Mammary epithelial cell (primary cell): ENCODE results near the gene LHX4.

Source experiments
- EZH2 ChIP-seq: IDR thresholded peaks from 2 replicates; pipeline ENCODE4 v1.6.1; 2012; ENCODE audit warnings: low read length, inconsistent platforms, borderline replicate concordance
- TF ChIP-seq, protein P1 (sequence below), 2 donors: IDR thresholded peaks in 1 of 2; conservative IDR thresholded peaks in 1 of 2; 2 replicates each; pipeline ENCODE4 v1.5.1; 2011 to 2012; ENCODE audit warnings: inconsistent platforms in 2 of 2, low read length in 2 of 2, mild to moderate bottlenecking in 2 of 2, control low read depth in 1 of 2, low read depth in 1 of 2; ENCODE audit not compliant: insufficient read depth in 1 of 2; ENCODE audit errors: extremely low read depth in 1 of 2

DNA sequence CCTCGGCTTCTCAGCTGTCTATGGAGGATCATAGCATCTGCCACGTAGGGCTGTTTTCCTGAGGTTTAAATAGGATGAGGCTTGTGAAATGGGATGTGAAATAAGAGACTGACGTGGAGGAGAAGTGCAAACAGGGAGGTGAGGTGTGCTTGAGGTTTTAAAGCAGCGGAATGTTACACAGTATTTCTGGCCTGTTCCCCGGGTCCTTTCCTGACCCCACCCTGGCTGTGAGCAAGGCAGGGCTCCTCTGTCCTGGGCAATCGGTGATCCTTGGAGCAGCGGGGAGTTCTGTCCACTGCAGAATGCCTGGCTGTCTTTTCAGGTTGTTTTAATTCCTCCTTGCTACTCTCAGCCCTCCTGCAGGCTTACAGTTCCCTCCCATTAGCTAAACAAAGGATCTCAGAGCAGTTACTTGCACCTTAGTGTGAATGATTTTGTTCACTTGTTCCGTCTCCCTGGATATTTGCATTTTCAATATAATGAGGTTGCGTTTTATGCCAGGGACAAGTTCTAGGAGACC lies 38.6 kb downstream of the LHX4 start:
- TF ChIP-seq, protein P1, sequence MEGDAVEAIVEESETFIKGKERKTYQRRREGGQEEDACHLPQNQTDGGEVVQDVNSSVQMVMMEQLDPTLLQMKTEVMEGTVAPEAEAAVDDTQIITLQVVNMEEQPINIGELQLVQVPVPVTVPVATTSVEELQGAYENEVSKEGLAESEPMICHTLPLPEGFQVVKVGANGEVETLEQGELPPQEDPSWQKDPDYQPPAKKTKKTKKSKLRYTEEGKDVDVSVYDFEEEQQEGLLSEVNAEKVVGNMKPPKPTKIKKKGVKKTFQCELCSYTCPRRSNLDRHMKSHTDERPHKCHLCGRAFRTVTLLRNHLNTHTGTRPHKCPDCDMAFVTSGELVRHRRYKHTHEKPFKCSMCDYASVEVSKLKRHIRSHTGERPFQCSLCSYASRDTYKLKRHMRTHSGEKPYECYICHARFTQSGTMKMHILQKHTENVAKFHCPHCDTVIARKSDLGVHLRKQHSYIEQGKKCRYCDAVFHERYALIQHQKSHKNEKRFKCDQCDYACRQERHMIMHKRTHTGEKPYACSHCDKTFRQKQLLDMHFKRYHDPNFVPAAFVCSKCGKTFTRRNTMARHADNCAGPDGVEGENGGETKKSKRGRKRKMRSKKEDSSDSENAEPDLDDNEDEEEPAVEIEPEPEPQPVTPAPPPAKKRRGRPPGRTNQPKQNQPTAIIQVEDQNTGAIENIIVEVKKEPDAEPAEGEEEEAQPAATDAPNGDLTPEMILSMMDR (conservative IDR thresholded peaks at IDR 0.05 in 1 of 2, IDR thresholded peaks at IDR 0.05 in 1 of 2; ENCODE audit: extremely low read depth in 1 of 2, insufficient read depth in 1 of 2, low read depth in 1 of 2, low read length in 2 of 2): no peak
- no peak for TF ChIP-seq EZH2
